ENCODE data around the gene HS6ST2. TPM values are rescaled to one million over a fixed set of nuclear protein-coding genes. Genes with fewer than 3 reads are reported as not detected.

Gene HS6ST2
- total and polyA plus RNA-seq, 9 of the 15 experiments (the other 6 are each of a cell fraction or from before 2014, with no cell fraction given), result not detected

DNA sequence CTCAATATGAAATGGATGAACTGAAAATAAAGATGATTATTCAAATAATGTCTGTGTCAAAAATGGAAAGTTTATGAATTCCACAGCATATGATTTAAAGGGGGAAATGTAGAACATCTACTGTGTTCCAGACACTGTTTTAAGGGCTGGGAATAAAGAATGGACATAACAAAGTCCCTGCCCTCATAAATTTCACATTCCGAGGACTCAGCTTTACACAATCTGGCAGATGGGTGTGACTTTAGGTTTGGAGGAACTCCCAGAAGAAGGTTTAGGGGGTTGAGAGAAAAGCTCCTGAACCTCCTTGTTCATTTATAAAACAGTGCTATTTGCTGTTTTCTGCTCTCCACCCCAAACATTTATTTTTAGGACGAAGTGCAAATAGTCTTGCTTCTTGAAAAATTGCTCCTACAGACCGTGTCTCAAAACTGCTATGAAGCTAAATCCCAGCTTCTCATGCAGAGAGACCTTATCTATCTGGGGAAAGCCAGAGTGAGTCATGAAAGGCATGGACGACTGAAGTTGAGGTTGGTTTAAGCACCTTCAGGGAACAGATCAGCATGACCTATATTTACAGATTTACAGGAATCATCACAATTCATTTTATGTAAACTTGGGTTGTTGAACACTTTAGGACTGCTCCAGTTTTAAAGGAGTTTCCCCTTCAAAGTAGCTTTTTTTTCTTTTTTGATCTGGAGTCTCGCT, 184.3 kb downstream of the HS6ST2 start:
- BruUV-seq (replicated peaks), result no TSS peak
- ChIA-PET CTCF (ENCODE audit: low intra/inter-chr PET ratio) (no interaction called here), POLR2A (interaction anchor here (1.3 kb wide), 1 partner anchor 12 kb away, joined by 5 read pairs; no protein-coding TSS in a partner anchor)
- TF ChIP-seq, protein P1, sequence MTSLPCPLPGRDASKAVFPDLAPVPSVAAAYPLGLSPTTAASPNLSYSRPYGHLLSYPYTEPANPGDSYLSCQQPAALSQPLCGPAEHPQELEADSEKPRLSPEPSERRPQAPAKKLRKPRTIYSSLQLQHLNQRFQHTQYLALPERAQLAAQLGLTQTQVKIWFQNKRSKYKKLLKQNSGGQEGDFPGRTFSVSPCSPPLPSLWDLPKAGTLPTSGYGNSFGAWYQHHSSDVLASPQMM (CRISPR knock-in tag; IDR thresholded peaks at IDR 0.05), result no peak
- no peak for TF ChIP-seq TRIM24 (IDR thresholded peaks at IDR 0.05)
- no peak for TF ChIP-seq KAT7 (CRISPR knock-in tag; IDR thresholded peaks at IDR 0.05; ENCODE audit: borderline replicate concordance)
- TF ChIP-seq DPF2 (IDR thresholded peaks at IDR 0.05), result no peak
- TF ChIP-seq, protein P2, sequence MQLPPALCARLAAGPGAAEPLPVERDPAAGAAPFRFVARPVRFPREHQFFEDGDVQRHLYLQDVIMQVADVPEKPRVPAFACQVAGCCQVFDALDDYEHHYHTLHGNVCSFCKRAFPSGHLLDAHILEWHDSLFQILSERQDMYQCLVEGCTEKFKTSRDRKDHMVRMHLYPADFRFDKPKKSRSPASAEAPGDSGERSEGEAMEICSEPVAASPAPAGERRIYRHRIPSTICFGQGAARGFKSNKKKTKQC (CRISPR knock-in tag; IDR thresholded peaks at IDR 0.05), result no peak
- TF ChIP-seq, protein P3, sequence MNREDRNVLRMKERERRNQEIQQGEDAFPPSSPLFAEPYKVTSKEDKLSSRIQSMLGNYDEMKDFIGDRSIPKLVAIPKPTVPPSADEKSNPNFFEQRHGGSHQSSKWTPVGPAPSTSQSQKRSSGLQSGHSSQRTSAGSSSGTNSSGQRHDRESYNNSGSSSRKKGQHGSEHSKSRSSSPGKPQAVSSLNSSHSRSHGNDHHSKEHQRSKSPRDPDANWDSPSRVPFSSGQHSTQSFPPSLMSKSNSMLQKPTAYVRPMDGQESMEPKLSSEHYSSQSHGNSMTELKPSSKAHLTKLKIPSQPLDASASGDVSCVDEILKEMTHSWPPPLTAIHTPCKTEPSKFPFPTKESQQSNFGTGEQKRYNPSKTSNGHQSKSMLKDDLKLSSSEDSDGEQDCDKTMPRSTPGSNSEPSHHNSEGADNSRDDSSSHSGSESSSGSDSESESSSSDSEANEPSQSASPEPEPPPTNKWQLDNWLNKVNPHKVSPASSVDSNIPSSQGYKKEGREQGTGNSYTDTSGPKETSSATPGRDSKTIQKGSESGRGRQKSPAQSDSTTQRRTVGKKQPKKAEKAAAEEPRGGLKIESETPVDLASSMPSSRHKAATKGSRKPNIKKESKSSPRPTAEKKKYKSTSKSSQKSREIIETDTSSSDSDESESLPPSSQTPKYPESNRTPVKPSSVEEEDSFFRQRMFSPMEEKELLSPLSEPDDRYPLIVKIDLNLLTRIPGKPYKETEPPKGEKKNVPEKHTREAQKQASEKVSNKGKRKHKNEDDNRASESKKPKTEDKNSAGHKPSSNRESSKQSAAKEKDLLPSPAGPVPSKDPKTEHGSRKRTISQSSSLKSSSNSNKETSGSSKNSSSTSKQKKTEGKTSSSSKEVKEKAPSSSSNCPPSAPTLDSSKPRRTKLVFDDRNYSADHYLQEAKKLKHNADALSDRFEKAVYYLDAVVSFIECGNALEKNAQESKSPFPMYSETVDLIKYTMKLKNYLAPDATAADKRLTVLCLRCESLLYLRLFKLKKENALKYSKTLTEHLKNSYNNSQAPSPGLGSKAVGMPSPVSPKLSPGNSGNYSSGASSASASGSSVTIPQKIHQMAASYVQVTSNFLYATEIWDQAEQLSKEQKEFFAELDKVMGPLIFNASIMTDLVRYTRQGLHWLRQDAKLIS (CRISPR knock-in tag; IDR thresholded peaks at IDR 0.05), result no peak
- TF ChIP-seq FOSL1 (tag; conservative IDR thresholded peaks at IDR 0.05), result 0 out of 2 replicates have a peak, but pooled peaks have one; percentile 23
- Histone ChIP-seq H3K27me3 (ENCODE audit: control insufficient read depth in 2 of 2, insufficient read depth in 2 of 2, low read length in 2 of 2) (no peaks in the 10 kb centered on the region), H3K9ac (ENCODE audit: insufficient read depth in 1 of 2, low read depth in 2 of 2, low read length in 2 of 2) (no peak overlapping the region), H4K20me1 (replicated peaks; ENCODE audit: control insufficient read depth, insufficient read depth, low read length) (no peaks in the 10 kb centered on the region), H3K9me3 (replicated peaks; ENCODE audit: control insufficient read depth, insufficient read depth, low read depth, low read length) (no peaks in the 10 kb centered on the region), H3K4me2 (ENCODE audit: insufficient read depth, low read length) (no peak overlapping the region), H3K79me2 (ENCODE audit: control insufficient read depth, insufficient read depth, low read length) (no peaks in the 10 kb centered on the region), H3K4me3 (no peak overlapping the region), H3K36me3 (ENCODE audit: control insufficient read depth, insufficient read depth, low read length) (no peaks in the 10 kb centered on the region), H2AFZ (ENCODE audit: low read depth, low read length) (no peak overlapping the region), H3K27ac (ENCODE audit: extremely low read depth, low read depth, low read length) (no peak overlapping the region), H3K4me1 (replicated peaks in 1 of 2; ENCODE audit: control insufficient read depth in 2 of 2, insufficient read depth in 2 of 2, low read length in 2 of 2) (no peaks in the 10 kb centered on the region), H3K9me1 (ENCODE audit: control insufficient read depth, insufficient read depth, low read length) (no peaks in the 10 kb centered on the region)
- ATAC-seq, result no peak
- 0% methylated on average over 5 of the region's 5 CpGs for WGBS (ENCODE audit: insufficient coverage, low coverage, missing lambda C conversion rate)
- intact Hi-C loops (cut with micrococcal nuclease) (no loop called here), in situ Hi-C loops (cut with MboI) (no loop called here)
- no peak for FAIRE-seq
- peak in 1 of 4 experiments; percentile 0 for DNase-seq (ENCODE audit: extremely low read depth in 1 of 4, low spot score in 3 of 4)

Data from K562 (cell line).